ENCODE data around the gene GOLGA8O.
"Not testable (repeated sequence)": the region's sequence is repeated elsewhere in the genome, so short reads cannot be mapped to it uniquely, and the experiment has no call there.

GOLGA8O gene

GRCh38 chr15:32455534-32455933 lies at the start of gene GOLGA8O:
GOLGA8O (minus strand) TSS chr15:32455634; CDS start chr15:32455536, 98 bp downstream.
- not testable (repeated sequence) for H3K4me3 ChIP-seq (replicated peaks in 1 of 2; ENCODE audit: low read depth in 2 of 2, low read length in 2 of 2)

GRCh38 chr15:32504152-32504811 lies 48.8 kb upstream of the GOLGA8O start:
- DNase-seq (ENCODE audit: low read depth in 2 of 2); H3K4me3 ChIP-seq (replicated peaks in 1 of 2; ENCODE audit: low read depth in 2 of 2, low read length in 2 of 2): not testable (repeated sequence)

More at GRCh38 chr15:32455534-32455933, at the start of gene GOLGA8O:
- not testable (repeated sequence) for DNase-seq (ENCODE audit: low read depth in 2 of 2)

GRCh38 chr15:32502946-32503345 lies 47.5 kb upstream of the GOLGA8O start:
- H3K4me3 ChIP-seq (replicated peaks in 1 of 2; ENCODE audit: low read depth in 2 of 2, low read length in 2 of 2), result not testable (repeated sequence)
- DNase-seq (ENCODE audit: low read depth in 2 of 2), result peak in 1 of 2 donors; percentile 41

GRCh38 chr15:32492768-32493167 lies 37.3 kb upstream of the GOLGA8O start:
- DNase-seq (ENCODE audit: low read depth in 2 of 2); H3K4me3 ChIP-seq (replicated peaks in 1 of 2; ENCODE audit: low read depth in 2 of 2, low read length in 2 of 2): not testable (repeated sequence)

GRCh38 chr15:32486474-32486873 lies 31.0 kb upstream of the GOLGA8O start:
- H3K4me3 ChIP-seq (replicated peaks in 1 of 2; ENCODE audit: low read depth in 2 of 2, low read length in 2 of 2); DNase-seq (ENCODE audit: low read depth in 2 of 2): not testable (repeated sequence)

- H3K4me3 ChIP-seq (replicated peaks in 1 of 2; ENCODE audit: low read depth in 2 of 2, low read length in 2 of 2); DNase-seq (ENCODE audit: low read depth in 2 of 2): not testable (repeated sequence)
These were observed 27.9 kb upstream of the GOLGA8O start for GRCh38 chr15:32483377-32483776.

- DNase-seq (ENCODE audit: low read depth in 2 of 2); H3K4me3 ChIP-seq (replicated peaks in 1 of 2; ENCODE audit: low read depth in 2 of 2, low read length in 2 of 2): not testable (repeated sequence)
These were observed 26.2 kb upstream of the GOLGA8O start for GRCh38 chr15:32481683-32482082.

- not testable (repeated sequence) for H3K4me3 ChIP-seq (replicated peaks in 1 of 2; ENCODE audit: low read depth in 2 of 2, low read length in 2 of 2); DNase-seq (ENCODE audit: low read depth in 2 of 2)
These were observed 12.6 kb upstream of the GOLGA8O start for GRCh38 chr15:32468076-32468475.

GRCh38 chr15:32440445-32440977 lies 14.9 kb downstream of the GOLGA8O start:
- H3K4me3 ChIP-seq (replicated peaks in 1 of 2; ENCODE audit: low read depth in 2 of 2, low read length in 2 of 2); DNase-seq (ENCODE audit: low read depth in 2 of 2): not testable (repeated sequence)

- DNase-seq (ENCODE audit: low read depth in 2 of 2); H3K4me3 ChIP-seq (replicated peaks in 1 of 2; ENCODE audit: low read depth in 2 of 2, low read length in 2 of 2): not testable (repeated sequence)
These were observed 21.1 kb downstream of the GOLGA8O start for GRCh38 chr15:32434102-32434963.

GRCh38 chr15:32427635-32428034 lies 27.8 kb downstream of the GOLGA8O start:
- not testable (repeated sequence) for DNase-seq (ENCODE audit: low read depth in 2 of 2); H3K4me3 ChIP-seq (replicated peaks in 1 of 2; ENCODE audit: low read depth in 2 of 2, low read length in 2 of 2)

GRCh38 chr15:32426511-32426910 lies 28.9 kb downstream of the GOLGA8O start:
- DNase-seq (ENCODE audit: low read depth in 2 of 2); H3K4me3 ChIP-seq (replicated peaks in 1 of 2; ENCODE audit: low read depth in 2 of 2, low read length in 2 of 2): not testable (repeated sequence)

- DNase-seq (ENCODE audit: low read depth in 2 of 2); H3K4me3 ChIP-seq (replicated peaks in 1 of 2; ENCODE audit: low read depth in 2 of 2, low read length in 2 of 2): not testable (repeated sequence)
These were observed 47.5 kb downstream of the GOLGA8O start for GRCh38 chr15:32407903-32408302.

- DNase-seq (ENCODE audit: low read depth in 2 of 2); H3K4me3 ChIP-seq (replicated peaks in 1 of 2; ENCODE audit: low read depth in 2 of 2, low read length in 2 of 2): not testable (repeated sequence)
These were observed 52.2 kb downstream of the GOLGA8O start, which contains the start of gene GOLGA8K for GRCh38 chr15:32403192-32403591. GOLGA8K (minus strand) TSS chr15:32403292; CDS start chr15:32403194, 98 bp downstream.

GRCh38 chr15:32396522-32396921 lies 58.9 kb downstream of the GOLGA8O start:
- DNase-seq (ENCODE audit: low read depth in 2 of 2); H3K4me3 ChIP-seq (replicated peaks in 1 of 2; ENCODE audit: low read depth in 2 of 2, low read length in 2 of 2): not testable (repeated sequence)

All from cardiac fibroblast (primary cell).